Sciatic nerve (tissue), 2 donors: ENCODE results near the gene ATP5F1D. TPM values are rescaled to one million over a fixed set of nuclear protein-coding genes. Genes with fewer than 3 reads are reported as not detected.
"Not testable (repeated sequence)": the region's sequence is repeated elsewhere in the genome, so short reads cannot be mapped to it uniquely, and the experiment has no call there.

Experiments
- ATAC-seq: fragments of 200-7000 bp; cut with Tn5 transposase; one replicate; pipeline ENCODE4 v1.9.1; 2020; ENCODE audit warnings: mild to moderate bottlenecking, moderate library complexity
- DNase-seq: peaks from one replicate; pipeline ENCODE4 v3.0.0-alpha.2; 2020; ENCODE audit warnings: low spot score
- intact Hi-C: fragments of 100-400 bp; cut with DNase I; formaldehyde crosslinking; loops from one replicate; pipeline ENCODE4 v1.14.2; 2022
- total RNA-seq: library from RNA; stranded (reverse); fragmentation: NEBNext Ultra II Directional; extraction: Animal tissue kit (Norgen Biotek cat#: 25700); gene quantifications from one replicate; pipeline ENCODE4 v1.2.1, GENCODE V29; 2021
- donor health status: DM: no; HTN: no; CAD: no.
- donor health status: DM: no; HTN: no; CAD: no.

The ATP5F1D gene
- 90.9 TPM for total RNA-seq

GRCh38 chr19:1241417-1242095 lies at the start of gene ATP5F1D:
Gene ATP5F1D, plus strand, starts transcription at chr19:1241751. Its CDS starts 100 bp downstream, at chr19:1241851.
- ATAC-seq (peak; percentile 78), DNase-seq (peak; percentile 97)
- intact Hi-C loops: no loop called here

GRCh38 chr19:1199531-1199930 lies 42.0 kb upstream of the ATP5F1D start:
- intact Hi-C loops: no loop called here
- DNase-seq (no peak), ATAC-seq (no peak)

DNA sequence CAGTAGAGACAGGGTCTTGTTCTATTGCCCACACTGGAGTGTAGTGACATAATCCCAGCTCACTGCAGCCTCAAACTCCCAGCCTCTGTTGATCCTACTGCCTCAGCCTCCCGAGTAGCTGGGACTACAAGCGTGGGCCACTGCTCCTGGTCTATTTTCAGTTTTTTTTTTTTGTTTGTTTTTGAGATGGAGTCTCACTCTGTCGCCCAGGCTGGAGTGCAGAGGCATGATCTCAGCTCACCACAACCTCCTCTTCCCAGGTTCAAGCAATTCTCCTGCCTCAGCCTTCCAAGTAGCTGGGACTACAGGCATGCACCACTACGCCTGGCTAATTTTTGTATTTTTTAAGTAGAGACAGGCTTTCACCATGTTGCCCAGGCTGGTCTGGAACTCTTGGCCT lies 40.9 kb upstream of the ATP5F1D start:
- DNase-seq, intact Hi-C loops, ATAC-seq: not testable (repeated sequence)

GRCh38 chr19:1205114-1206099 lies 36.1 kb upstream of the ATP5F1D start, which contains the start of gene STK11:
Gene STK11, plus strand, starts transcription at chr19:1205778. Its CDS starts 1,136 bp downstream, at chr19:1206914.
- ATAC-seq (peak; percentile 96), DNase-seq (peak; percentile 99)
- intact Hi-C loops: no loop called here

DNA sequence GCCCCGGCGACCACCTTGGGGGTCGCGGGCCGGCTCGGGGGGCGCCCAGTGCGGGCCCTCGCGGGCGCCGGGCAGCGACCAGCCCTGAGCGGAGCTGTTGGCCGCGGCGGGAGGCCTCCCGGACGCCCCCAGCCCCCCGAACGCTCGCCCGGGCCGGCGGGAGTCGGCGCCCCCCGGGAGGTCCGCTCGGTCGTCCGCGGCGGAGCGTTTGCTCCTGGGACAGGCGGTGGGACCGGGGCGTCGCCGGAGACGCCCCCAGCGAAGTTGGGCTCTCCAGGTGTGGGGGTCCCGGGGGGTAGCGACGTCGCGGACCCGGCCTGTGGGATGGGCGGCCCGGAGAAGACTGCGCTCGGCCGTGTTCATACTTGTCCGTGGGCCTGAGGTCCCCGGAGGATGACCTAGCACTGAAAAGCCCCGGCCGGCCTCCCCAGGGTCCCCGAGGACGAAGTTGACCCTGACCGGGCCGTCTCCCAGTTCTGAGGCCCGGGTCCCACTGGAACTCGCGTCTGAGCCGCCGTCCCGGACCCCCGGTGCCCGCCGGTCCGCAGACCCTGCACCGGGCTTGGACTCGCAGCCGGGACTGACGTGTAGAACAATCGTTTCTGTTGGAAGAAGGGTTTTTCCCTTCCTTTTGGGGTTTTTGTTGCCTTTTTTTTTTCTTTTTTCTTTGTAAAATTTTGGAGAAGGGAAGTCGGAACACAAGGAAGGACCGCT lies 35.2 kb upstream of the ATP5F1D start:
- ATAC-seq (no peak), DNase-seq (peak; percentile 66)
- intact Hi-C loops: no loop called here

DNA sequence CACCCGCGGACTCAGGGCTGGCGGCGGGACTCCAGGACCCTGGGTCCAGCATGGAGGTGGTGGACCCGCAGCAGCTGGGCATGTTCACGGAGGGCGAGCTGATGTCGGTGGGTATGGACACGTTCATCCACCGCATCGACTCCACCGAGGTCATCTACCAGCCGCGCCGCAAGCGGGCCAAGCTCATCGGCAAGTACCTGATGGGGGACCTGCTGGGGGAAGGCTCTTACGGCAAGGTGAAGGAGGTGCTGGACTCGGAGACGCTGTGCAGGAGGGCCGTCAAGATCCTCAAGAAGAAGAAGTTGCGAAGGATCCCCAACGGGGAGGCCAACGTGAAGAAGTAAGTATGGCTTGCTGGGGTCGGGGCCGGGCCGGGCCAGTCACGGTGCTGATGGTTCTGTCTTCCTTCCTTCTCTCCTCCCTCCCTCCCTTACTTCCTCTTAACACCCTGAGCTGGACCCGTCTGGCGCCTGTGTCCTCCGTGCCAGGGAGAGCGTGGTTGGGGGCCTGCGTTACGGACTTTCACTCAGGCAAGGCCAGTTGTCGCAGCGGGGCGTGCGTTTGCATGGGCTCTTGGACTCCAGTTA lies 34.6 kb upstream of the ATP5F1D start:
- peak; percentile 73 for DNase-seq
- intact Hi-C loops: no loop called here
- ATAC-seq: peak; percentile 43

DNA sequence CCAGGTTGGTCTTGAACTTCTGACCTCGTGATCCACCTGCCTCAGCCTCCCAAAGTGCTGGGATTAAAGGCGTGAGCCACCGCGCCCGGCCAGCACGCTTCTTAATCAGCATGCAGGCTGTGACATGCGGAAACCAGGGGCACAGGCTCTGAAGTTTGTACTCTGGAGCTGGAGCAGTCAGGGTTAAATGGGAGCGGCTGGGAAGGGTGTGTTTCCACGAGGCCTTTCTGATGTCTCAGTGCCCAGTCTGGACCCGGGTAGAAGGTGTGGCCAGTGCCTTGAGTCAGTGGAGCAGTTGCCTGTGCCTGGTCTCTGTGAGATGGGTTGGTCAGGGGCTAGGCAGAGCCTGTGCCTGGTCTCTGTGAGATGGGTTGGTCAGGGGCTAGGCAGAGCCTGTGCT lies 32.7 kb upstream of the ATP5F1D start:
- ATAC-seq, intact Hi-C loops: not testable (repeated sequence)
- peak; percentile 57 for DNase-seq

GRCh38 chr19:1210227-1210538 lies 31.4 kb upstream of the ATP5F1D start:
- ATAC-seq (no peak), DNase-seq (peak; percentile 68)
- intact Hi-C loops: no loop called here

DNA sequence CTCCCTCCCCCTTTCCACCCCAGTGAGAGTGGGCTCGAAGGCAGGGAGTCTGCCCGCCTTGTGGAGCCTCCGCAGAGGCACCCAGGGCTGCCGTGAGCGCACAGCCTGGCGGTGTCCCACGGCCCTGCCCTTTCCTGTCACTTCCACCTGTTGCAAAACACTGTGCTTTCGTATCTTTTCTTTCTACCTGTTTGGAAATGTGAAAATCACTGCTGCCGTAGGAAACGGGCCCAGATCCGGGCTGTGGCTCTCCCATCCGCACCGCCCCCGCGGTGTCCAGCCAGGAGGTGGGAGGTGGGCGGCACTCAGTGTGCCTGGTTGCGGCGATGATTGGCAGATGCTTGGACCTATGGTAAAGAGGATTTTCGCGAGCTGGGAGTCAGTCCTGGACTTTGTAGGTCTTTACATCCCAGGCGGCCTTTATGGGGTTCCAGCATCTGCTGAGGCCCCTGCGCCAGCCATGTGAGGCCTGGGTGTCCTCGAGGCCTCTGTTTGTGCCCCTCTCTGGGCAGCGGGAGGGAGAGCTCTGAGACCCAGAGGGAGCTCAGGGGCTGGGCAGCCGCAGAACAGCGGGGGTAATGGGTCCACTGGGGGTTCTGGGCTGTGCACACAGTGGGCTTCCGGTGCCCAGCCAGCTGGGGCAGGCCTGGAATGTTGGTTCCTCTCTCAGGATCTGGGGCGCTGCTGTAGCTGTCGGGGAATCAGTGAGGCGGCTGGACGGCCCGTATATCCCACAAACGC lies 29.9 kb upstream of the ATP5F1D start:
- DNase-seq (peak; percentile 69), ATAC-seq (no peak)
- intact Hi-C loops: no loop called here

- intact Hi-C loops: no loop called here
- DNase-seq (no peak), ATAC-seq (peak; percentile 64)
These were observed 27.9 kb upstream of the ATP5F1D start for GRCh38 chr19:1213391-1214286.

- ATAC-seq (no peak), DNase-seq (no peak)
- intact Hi-C loops: no loop called here
These were observed 27.2 kb upstream of the ATP5F1D start for GRCh38 chr19:1214299-1214861.

DNA sequence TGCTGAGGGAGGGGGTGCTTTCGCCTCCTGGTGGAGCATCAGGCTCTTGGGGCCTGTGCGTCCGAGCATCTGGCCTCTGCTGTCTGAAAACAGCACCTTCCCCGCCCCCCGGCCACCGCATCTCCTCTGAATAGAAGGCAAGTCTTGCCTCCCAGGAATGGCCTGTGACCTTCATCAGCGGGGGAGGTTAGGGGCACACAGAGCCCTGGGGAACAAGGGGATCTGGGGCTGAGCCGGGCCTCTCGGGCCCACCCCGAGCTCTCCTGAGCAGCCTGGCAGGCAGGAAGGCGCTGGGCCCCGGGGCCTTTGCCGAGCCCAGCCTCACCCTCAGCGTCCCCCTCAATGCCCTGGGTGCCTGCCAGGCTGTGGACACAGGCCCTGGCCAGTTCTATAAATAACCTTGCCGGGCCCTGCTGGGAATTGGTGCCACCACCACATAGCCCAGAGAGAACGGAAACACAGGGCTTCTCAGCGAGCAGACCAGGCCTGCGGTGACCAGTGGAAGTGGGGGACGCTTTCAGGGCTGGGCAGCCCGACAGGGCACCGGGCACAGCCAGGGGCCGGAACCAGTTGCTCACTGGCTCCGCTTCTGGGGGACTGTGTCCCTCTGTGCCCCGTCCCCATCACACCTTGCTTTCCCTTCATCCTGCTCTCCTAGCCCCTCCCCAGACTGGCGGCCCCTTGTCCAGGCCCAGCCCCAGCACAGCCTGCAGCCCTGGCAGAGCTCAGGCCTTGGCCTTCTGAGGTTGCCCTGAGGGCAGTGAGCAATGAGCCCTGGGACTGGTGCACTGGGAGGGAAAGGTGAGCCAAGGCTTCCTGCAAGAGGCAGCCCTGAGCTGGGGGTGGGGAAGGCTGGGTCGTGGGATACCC lies 26.5 kb upstream of the ATP5F1D start:
- DNase-seq (no peak), ATAC-seq (peak; percentile 13)
- intact Hi-C loops: no loop called here

DNA sequence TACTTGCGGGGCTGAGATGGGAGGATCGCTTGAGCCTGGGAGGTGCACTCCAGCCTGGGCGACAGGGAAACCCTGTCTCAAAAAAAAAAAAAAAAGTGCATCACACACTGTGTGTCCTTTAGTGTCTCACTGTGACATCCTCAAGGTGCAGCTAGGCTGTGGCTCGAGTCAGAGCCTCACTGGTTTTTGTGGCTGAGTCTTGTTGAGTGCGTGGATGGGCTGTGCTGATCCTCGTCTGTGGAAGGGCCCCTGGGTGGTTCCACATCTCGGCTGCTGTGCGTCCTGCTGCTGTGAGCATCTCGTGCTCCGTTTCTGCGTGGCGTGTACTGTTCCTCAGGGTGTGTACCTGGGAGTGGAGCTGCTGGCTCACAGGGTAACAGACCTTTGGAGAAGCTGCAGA lies 24.8 kb upstream of the ATP5F1D start:
- no peak for DNase-seq
- intact Hi-C loops: no loop called here
- ATAC-seq: no peak

- intact Hi-C loops: no loop called here
- ATAC-seq: no peak
- no peak for DNase-seq
These were observed 24.2 kb upstream of the ATP5F1D start for GRCh38 chr19:1217366-1217765.

GRCh38 chr19:1218751-1219567 lies 22.6 kb upstream of the ATP5F1D start:
- ATAC-seq (no peak), DNase-seq (no peak)
- intact Hi-C loops: no loop called here
